Ishikawa (cell line): ENCODE data around the gene CRCP.

Experiments
- CEBPB ChIP-seq: IDR thresholded peaks from 2 replicates; pipeline ENCODE4 v1.6.1; 2012
- EGR1 ChIP-seq: IDR thresholded peaks from 2 replicates; pipeline ENCODE4 v1.6.1; 2012
- EP300 ChIP-seq: IDR thresholded peaks from 2 replicates; pipeline ENCODE4 v1.6.1; 2012; ENCODE audit warnings: borderline replicate concordance
- RAD21 ChIP-seq: IDR thresholded peaks from 2 replicates; pipeline ENCODE4 v1.6.1; 2012; ENCODE audit warnings: low read depth
- REST ChIP-seq: IDR thresholded peaks from 2 replicates; pipeline ENCODE4 v1.6.1; 2012; ENCODE audit warnings: low read depth, mild to moderate bottlenecking
- TAF1 ChIP-seq: IDR thresholded peaks from 2 replicates; pipeline ENCODE4 v1.6.1; 2012; ENCODE audit warnings: low read depth, mild to moderate bottlenecking
- TCF12 ChIP-seq: IDR thresholded peaks from 2 replicates; pipeline ENCODE4 v1.6.1; 2012; ENCODE audit warnings: low read depth
- USF1 ChIP-seq: IDR thresholded peaks from 2 replicates; pipeline ENCODE4 v1.6.1; 2012

GRCh38 chr7:66169616-66170015, 55.0 kb downstream of the CRCP start:
- TF ChIP-seq USF1 (no peak), EP300 (no peak), REST (no peak), TAF1 (no peak), RAD21 (no peak), TCF12 (no peak), CEBPB (no peak), EGR1 (no peak)
